HG03039 (cell line): ENCODE measurements around the gene DCLRE1B.

Experiments
- ATAC-seq: cut with Tn5 transposase; IDR thresholded peaks from one replicate; pipeline ENCODE4 v1.9.1; 2021; ENCODE audit warnings: mild to moderate bottlenecking, moderate library complexity; ENCODE audit not compliant: unreplicated experiment

DCLRE1B gene

GRCh38 chr1:113886417-113887401 lies 18.4 kb upstream of the DCLRE1B start:
- no peak for ATAC-seq

GRCh38 chr1:113887402-113888175 lies 17.5 kb upstream of the DCLRE1B start, which contains the start of gene BCL2L15:
TSS of gene BCL2L15 (minus strand) at chr1:113887581. CDS start at chr1:113887375, 206 bp downstream.
- ATAC-seq: no peak

- ATAC-seq: no peak
Observed at GRCh38 chr1:113890816-113891215, 14.3 kb upstream of the DCLRE1B start.

GRCh38 chr1:113891631-113892220 lies 13.4 kb upstream of the DCLRE1B start:
- ATAC-seq: no peak

GRCh38 chr1:113893267-113893666 lies 11.9 kb upstream of the DCLRE1B start:
- ATAC-seq: no peak

- ATAC-seq: no peak
Observed at GRCh38 chr1:113895098-113895497, 10.0 kb upstream of the DCLRE1B start.

GRCh38 chr1:113895961-113896360 lies 9.2 kb upstream of the DCLRE1B start:
- ATAC-seq: no peak

- ATAC-seq: no peak
Observed at GRCh38 chr1:113898241-113898814, 6.8 kb upstream of the DCLRE1B start.

GRCh38 chr1:113899111-113899510 lies 6.0 kb upstream of the DCLRE1B start:
- no peak for ATAC-seq

GRCh38 chr1:113901191-113901590 lies 3.9 kb upstream of the DCLRE1B start:
- no peak for ATAC-seq

- ATAC-seq: no peak
Observed at GRCh38 chr1:113903501-113904292, 1.4 kb upstream of the DCLRE1B start.

GRCh38 chr1:113904293-113904673 lies 843 bp upstream of the DCLRE1B start:
- ATAC-seq: no peak

GRCh38 chr1:113905435-113905861 lies 322 bp downstream of the DCLRE1B start:
- ATAC-seq: no peak

- no peak for ATAC-seq
Observed at GRCh38 chr1:113912594-113913311, 7.6 kb downstream of the DCLRE1B start.

- no peak for ATAC-seq
Observed at GRCh38 chr1:113913312-113913668, 8.2 kb downstream of the DCLRE1B start.

- no peak for ATAC-seq
Observed at GRCh38 chr1:113913887-113914664, 8.9 kb downstream of the DCLRE1B start.

- ATAC-seq: no peak
Observed at GRCh38 chr1:113916974-113917373, 11.8 kb downstream of the DCLRE1B start.

- no peak for ATAC-seq
Observed at GRCh38 chr1:113917400-113918082, 12.4 kb downstream of the DCLRE1B start.
